Medulla oblongata (tissue), 1 donor: Measurements from ENCODE around the gene EP400.

Experiments
- DNase-seq: peaks from one replicate; pipeline ENCODE4 v3.0.0-alpha.2; 2015; ENCODE audit errors: extremely low spot score

The EP400 gene

DNA sequence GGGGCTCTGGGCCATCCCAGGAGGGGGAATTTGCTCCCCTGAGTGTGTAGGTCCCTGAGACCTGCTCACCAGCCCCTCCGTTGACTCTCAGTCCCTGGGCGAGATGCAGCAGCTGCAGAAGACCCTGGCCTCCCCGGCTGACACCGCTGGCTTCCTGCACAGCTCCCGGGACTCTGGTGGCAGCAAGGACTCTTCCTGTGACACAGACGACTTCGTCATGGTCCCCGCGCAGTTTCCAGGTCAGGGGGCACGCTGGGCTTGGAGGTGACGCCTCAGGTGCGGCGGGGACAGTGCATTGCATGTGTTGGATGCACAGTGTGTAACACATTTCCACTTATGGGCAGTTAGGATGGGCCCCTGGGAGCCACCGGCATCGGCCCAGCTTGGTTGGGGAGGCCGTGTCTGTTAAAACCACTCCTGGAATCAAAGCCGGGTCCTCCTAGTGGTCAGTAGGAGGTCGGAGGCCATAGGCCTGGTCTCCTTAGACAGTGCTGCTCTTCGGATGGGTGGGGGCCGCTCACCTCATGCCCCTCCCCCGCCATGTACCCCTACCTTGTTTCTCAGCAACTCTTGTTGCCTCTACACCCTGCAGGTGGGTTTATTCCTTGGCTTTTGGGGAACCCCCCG is 37.8 kb upstream of the EP400 start:
- DNase-seq, result no peak

DNA sequence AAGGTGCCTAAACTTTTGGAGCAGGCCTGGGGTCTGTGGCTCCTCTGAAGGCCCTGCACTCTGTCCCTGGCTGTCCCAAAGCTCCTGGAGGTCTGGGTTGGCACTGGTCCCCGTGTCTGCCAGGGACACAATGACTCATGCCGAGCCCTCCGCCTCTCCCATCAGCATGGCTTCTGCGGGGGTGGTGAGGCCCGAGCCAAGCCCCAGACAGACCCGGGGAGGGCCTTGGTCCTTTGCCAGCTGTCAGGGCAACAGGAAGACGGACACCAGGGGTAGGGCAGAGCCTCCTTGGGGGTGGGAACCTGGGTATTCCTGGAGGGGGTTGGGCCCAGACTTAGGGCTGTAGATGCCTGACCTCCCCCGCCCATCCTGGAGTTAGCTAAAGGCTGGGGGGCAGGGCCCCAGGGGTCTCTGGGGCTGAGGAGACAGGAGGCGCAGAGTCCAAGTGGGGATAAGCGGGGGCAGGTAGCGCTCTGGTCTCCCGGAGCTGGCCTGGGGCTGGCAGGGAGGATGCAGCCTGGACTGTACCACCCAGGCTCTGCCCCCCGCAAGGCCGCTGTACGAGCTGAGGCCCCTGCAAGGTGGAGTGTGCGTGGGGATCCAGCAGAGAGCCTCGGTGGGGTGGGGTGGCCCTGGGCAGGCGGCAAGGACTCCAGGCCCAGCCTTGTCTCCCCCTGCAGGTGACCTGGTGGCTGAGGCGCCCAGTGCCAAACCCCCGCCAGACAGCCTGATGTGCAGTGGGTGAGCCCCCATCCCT is 37.0 kb upstream of the EP400 start:
- peak; percentile 54 for DNase-seq

DNA sequence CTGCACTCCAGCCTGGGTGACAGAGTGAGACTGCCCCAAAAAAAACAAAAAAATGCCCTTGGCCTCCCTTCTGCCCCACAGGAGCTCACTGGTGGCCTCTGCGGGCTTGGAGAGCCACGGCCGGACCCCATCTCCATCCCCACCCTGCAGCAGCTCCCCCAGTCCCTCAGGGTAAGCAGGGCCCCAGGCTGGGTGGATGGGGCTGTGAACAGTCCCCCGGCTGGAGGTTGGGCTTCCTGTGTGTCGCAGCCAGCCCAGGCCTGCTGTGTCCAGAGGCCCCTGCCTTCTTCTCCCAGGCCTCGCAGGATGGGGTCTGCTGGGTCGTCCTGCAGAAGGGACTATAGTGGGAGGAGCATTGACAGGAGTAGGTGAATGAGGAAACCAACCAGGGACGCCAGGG is 36.1 kb upstream of the EP400 start:
- no peak for DNase-seq

DNA sequence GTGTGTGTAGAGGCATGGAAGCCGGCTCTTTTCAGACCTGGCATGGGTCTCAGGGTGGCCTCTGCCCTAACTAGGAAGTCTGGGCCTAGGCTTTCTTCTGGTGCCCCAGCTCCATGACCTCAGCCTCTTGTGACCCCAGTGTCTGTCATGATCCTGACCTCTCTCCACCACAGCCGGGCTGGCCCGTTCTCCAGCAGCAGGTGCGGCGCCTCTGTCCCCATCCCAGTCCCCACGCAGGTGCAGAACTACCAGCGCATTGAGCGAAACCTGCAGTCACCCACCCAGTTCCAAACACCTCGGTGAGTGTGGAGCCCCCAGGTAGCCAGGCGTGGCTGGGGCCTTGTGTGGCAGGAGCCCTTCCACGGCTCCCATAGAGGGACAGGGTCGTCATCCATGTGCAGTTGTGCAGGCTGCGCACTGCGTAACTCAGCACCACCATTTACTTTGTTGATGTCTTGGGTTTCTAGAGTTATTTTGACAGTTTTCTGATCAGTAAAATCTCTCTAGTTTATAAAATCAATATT is 35.5 kb upstream of the EP400 start:
- DNase-seq, result no peak

DNA sequence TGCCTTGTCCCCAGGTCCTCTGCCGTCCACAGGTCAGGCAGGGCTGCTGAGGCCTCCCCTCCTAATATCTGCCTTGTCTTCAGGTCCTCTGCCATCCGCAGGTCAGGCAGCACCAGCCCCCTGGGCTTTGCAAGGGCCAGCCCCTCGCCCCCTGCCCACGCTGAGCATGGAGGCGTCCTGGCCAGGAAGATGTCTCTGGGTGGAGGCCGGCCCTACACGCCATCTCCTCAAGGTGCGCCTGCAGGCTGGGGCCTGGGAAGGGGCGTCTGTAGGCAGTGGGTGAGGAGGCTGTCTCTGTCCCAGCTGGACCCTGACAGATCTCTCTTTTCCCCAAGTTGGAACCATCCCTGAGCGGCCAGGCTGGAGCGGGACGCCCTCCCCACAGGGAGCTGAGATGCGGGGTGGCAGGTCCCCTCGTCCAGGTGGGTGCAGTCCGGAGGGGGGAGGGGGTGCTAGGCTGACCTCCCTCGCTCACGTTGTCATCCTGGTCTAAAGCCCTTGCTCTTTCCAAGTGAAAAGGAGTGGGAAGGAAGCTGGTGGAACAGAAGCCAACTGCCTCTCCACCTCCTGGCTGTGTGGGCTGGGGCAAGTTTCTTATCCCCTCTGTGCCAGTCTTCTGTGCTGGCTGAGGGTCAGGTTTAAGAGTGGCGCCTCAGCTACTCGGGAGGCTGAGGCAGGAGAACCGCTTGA is 34.6 kb upstream of the EP400 start:
- DNase-seq, result no peak

DNA sequence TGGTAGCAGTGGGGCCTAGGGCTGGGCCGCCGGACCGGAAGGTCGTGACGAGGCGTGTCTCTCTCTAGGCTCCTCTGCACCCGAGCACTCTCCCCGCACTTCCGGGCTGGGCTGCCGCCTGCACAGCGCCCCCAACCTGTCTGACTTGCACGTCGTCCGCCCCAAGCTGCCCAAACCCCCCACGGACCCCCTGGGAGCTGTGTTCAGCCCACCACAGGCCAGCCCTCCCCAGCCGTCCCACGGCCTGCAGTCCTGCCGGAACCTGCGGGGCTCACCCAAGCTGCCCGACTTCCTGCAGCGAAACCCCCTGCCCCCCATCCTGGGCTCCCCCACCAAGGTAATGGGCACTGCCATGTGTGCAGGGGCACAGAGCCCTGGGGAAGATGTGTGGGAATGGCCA is 33.9 kb upstream of the EP400 start:
- DNase-seq, result no peak

DNA sequence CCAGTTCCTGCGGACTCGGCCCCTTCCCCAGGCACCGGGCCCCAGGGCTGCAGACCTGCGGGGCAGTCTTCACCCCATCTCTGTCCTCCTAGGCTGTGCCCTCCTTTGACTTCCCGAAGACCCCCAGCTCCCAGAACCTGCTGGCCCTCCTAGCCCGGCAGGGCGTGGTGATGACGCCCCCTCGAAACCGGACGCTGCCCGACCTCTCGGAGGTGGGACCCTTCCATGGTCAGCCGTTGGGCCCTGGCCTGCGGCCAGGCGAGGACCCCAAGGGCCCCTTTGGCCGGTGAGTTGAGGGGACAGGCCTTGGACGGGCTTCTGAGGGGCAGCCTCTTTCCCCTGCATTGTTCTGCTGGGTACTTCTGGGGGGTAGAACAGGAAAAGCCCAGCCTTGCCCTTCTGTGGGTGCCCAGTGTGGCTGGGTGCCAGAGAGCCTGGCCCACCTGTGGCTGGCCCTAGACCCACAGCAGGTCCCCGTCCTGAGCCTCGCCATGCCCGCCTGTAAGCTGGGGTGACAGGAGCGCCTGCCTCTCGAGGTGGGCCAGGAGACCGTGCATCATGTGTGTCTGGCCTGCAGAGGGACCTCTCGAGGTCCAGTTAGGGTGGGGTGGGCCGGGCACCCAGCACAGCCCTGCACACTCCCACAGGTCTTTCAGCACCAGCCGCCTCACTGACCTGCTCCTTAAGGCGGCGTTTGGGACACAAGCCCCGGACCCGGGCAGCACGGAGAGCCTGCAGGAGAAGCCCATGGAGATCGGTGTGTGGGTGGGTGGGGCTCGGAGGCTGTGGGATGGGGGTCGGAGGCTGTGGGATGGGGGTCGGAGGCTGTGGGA is 33.2 kb upstream of the EP400 start:
- no peak for DNase-seq

DNA sequence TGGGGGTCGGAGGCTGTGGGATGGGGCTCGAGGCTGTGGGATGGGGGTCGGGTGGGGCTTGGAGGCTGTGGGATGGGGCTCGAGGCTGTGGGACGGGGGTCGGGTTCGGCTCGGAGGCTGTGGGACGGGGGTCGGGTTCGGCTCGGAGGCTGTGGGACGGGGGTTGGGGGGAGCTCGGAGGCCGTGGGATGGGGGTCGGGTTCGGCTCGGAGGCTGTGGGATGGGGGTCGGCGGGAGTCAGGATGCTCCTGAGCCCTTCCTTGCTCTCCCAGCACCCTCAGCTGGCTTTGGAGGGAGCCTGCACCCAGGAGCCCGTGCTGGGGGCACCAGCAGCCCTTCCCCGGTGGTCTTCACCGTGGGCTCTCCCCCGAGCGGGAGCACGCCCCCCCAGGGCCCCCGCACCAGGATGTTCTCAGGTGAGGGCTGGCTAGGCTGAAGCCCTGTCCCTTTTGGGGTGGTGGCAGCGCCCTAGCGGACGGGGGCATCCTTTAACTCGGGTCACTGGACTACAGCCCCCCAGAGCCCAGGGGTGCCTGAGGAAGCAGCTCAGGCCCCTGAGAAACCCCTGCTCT is 32.5 kb upstream of the EP400 start:
- no peak for DNase-seq

DNA sequence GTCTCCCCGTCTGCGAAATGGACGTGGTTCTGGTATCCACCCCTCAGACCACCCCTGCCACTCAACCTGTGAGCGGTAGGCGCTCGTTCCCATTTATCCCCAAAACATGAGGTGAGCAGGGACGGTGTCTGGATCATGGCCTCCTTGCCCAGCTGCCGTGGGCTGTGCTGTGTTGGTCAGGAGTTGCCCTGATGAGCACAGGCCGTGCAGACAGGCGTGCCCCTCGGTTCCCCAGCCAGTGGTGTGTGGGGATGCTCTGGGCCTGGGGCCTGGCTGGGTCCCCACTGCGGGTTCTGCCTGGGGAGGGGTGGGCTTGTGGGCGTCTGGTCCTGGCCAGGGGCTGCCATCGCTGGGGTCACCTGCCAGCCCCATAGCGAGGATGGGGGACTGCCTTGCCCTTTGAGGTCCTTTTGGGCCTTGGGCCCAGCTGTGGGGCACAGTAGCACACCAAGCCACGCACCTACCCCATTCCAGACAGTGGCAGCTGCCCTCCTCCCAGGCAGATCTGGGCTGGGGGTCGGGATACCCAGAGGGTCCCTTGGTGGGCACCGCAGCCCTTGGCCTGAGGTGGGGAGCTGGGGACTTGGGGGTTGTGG is 31.9 kb upstream of the EP400 start:
- no peak for DNase-seq

DNA sequence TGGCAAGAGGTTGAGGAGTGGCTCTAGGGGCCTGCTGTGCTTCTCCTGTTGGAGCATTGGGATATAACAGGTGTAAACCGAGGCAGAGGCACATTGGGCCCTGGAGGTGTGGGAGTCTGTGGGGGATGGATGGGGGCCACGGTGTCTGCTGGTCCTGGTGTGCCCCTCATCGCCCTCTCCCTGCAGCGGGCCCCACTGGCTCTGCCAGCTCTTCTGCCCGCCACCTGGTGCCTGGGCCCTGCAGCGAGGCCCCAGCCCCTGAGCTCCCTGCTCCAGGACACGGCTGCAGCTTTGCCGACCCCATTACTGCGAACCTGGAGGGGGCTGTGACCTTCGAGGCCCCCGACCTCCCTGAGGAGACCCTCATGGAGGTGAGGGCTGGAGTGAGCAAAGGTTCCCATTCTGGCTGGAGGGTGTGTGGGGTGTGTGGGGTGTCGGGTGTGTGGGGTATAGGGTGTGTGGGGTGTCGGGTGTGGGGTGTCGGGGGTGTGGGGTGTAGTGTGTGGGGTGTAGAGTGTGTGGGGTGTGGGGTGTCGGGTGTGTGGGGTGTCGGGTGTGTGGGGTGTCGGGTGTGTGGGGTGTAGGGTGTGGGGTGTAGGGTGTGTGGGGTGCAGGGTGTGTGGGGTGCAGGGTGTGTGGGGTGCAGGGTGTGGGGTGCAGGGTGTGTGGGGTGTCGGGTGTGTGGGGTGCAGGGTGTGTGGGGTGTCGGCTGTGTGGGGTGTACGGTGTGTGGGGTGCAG is 31.3 kb upstream of the EP400 start:
- no peak for DNase-seq

DNA sequence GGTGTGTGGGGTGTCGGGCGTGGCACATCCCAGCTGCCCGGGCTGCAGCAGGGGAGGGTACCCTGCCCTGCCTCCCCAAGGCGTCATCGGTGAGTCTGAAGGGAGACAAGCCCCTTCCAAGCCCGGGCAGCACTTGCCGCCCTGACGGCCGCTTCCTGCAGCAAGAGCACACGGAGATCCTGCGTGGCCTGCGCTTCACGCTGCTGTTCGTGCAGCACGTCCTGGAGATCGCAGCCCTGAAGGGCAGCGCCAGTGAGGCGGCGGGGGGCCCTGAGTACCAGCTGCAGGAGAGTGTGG is 30.7 kb upstream of the EP400 start:
- no peak for DNase-seq

DNA sequence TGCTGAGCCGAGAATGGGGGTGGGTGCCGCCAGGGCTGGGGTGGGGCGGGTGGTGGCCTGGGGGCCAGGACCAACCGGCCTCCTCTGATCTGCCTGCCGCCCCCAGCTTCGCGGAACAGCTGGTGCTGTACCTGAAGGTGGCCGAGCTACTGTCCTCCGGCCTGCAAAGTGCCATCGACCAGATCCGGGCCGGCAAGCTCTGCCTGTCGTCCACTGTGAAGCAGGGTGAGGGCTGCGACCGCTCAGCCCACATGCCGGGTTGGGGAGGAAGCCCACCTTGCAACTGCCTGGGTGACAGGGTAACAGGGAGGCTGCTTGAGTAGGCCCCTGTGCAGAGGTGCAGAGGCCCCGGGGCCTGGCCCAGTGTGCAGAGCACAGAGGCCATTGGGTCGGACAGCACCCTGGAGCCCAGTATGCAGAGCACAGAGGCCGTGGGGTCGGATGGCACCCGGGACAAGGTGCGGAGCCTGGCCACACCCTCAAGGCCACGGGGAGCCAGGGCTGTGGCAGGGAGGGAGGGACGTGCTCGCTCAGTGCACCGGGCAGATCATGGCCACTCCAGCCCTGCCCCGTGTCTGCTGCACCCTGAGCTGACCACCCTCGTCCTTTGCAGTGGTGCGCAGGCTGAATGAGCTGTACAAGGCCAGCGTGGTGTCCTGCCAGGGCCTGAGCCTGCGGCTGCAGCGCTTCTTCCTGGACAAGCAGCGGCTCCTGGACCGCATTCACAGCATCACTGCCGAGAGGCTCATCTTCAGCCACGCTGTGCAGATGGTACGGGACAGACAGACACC is 30.2 kb upstream of the EP400 start:
- DNase-seq, result no peak

DNA sequence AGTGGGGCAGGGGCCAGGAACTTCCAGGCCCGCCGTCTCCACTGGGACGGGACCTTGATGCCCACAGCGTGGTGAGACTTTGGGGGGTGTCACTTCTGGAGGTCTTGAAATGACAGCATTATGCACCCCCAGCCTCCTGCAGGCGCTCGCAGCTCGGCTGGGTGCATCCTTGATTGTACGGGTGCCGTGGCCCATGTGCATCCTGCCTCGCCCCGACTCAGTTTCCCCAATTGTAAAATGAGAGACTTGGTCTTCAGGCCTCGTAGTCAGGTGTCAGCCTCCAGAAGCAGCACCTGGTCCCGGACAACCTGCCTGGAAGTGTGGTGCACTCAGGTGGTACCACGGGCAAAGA is 29.6 kb upstream of the EP400 start:
- no peak for DNase-seq

DNA sequence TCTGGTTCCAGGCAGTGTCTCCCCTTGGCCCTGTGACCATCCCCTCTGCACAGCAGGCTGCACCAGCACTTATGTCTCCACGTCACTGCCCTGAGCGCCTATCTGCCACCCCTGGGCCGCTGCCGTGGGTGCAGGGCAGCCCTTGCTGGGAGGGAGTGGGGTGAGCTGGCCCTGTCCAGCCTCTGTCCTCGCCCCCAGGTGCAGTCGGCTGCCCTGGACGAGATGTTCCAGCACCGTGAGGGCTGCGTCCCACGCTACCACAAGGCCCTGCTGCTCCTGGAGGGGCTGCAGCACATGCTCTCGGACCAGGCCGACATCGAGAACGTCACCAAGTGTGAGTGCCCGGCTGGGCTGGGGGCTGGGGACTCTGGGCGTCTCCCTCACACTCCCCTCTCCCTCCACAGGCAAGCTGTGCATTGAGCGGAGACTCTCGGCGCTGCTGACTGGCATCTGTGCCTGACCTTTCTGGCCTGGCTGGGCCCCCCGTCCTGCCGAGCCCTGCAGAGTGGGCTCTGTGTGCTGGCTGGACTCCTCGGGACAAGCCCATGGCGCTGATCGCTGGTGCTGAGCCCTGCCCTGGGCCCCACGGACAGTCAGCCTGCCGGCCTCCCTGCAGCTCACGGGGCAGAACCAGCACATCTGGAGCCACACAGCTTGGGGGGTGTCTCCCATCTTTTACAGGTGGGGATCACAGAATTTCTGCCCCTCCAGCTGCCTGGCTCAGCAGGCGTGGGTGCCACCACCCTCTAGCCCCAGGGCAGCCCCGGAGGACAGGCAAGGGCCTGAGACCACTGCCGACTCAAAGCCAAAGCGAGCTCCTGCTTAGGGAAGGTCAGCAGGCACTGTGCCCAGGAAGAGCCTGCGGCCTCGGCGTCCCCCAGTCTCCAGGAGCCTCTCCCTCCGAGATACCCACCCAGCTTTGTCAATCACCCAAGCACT is 28.6 kb upstream of the EP400 start:
- no peak for DNase-seq

DNA sequence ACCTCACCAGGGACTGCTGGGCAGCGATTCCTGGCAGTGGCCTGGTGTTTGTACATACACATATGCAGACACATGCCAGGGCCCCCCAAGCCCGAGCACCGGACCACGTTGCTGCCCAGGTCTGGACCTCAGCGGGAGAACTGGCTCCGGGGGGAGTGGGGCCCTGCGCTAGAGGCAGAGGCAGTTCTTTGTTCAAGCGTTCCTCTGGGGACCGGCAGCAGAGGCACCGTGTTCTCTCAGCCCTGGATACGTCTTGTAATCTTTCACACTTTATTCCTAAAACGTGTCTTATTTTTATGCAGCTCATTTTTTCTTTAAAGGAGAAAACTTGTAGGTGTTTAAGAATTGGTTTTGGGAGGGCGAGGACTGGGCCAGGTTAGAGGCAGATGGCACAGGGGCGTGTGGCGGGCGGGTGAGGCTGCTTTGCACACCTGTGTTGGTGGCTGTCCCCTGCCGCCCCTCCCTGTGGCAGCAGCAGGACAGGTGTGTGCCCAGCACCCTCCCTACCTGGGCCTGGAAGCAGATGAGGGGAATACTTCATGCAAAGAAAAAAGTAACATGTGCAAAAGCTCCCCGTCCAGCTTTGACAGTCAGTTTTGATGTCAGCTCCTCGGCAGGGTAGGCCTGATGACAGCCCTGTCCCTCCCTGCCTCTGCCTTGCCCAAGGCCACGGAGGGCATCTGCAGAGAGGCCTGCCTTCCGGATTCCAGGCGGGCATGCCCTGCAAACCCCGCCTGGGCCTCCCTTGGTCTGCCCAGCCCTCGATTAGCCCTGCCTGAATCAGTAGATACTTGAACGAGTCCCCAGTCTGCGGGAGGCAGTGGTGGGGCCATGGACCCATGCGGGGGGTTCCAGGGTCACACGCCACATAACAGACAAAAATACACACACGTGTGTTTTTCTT is 27.6 kb upstream of the EP400 start:
- DNase-seq, result no peak

DNA sequence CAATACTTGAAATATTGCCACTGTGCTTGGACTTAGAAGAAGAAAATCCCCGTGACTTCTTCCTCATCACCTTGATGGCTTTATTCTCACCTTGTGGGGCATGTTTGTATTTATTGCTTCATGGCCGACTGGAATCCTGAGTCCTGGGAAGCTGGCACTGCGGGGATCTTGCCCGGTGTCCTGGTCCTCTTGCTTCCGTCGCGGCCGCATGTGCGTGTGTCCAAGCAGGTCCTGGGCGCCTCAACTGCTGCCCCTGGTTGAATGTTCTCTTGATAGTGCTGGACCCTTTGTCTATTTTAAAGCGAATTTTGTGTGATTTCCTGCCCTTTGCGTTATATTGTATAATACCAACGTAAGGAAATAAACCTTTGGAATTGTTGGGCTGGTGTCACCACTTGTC is 27.0 kb upstream of the EP400 start:
- DNase-seq, result no peak

DNA sequence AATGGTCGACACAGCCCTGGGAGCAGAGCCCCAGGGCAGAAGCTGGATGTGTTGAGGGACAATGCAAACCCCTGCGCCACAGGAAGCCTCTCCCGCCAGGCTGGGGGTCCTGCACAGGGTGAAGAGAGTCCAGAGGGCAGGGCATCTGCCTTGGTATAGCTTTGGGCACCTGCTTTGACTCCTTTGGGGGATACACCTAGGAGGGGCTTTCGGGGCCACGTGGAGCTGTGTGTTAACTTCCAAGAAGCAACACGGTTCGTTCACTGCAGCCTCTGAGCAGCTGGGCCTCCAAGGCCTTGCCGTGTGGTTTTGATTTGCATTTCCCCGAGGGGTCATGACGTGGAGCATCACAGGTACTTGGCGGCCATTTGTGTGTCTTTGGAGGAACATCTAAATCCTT is 26.5 kb upstream of the EP400 start:
- DNase-seq, result no peak
